IPS-20b (cell line): ENCODE data around the gene BGN.

ENCODE experiments used
- H3K27ac ChIP-seq: one replicate; pipeline ENCODE4 v1.5.1; 2013; ENCODE audit warnings: low read length
- H3K27me3 ChIP-seq: 2 replicates; pipeline ENCODE4 v1.6.1; 2013; ENCODE audit warnings: mild to moderate bottlenecking, low read length, inconsistent platforms; ENCODE audit not compliant: insufficient read depth
- H3K36me3 ChIP-seq: 2 replicates; pipeline ENCODE4 v1.6.1; 2013; ENCODE audit warnings: low read depth, mild to moderate bottlenecking, inconsistent platforms, low read length, moderate library complexity; ENCODE audit not compliant: insufficient read depth
- H3K4me1 ChIP-seq: 2 replicates; pipeline ENCODE4 v1.6.1; 2013; ENCODE audit warnings: mild to moderate bottlenecking, control low read depth, inconsistent platforms, low read length, moderate library complexity; ENCODE audit not compliant: insufficient read depth
- H3K4me3 ChIP-seq: 2 replicates; pipeline ENCODE4 v1.5.1; 2013; ENCODE audit warnings: mild to moderate bottlenecking, low read length, inconsistent platforms
- H3K9ac ChIP-seq: 2 replicates; pipeline ENCODE4 v1.6.1; 2013; ENCODE audit warnings: low read depth, mild to moderate bottlenecking, inconsistent platforms, low read length, moderate library complexity
- H3K9me3 ChIP-seq: 2 replicates; pipeline ENCODE4 v1.6.1; 2013; ENCODE audit warnings: mild to moderate bottlenecking, low read depth, low read length, inconsistent platforms; ENCODE audit not compliant: insufficient read depth

The BGN gene

GRCh38 chrX:153475751-153476281 is 19.0 kb upstream of the BGN start:
- Histone ChIP-seq H3K27ac (no peak overlapping the region), H3K4me1 (no peaks in the 10 kb centered on the region; the same call in 1 of the 2 replicates), H3K36me3 (no peaks in the 10 kb centered on the region), H3K4me3 (no peak overlapping the region), H3K9me3 (no peaks in the 10 kb centered on the region), H3K27me3 (peaks cover 31% of the 10 kb centered on the region), H3K9ac (no peak overlapping the region)

DNA sequence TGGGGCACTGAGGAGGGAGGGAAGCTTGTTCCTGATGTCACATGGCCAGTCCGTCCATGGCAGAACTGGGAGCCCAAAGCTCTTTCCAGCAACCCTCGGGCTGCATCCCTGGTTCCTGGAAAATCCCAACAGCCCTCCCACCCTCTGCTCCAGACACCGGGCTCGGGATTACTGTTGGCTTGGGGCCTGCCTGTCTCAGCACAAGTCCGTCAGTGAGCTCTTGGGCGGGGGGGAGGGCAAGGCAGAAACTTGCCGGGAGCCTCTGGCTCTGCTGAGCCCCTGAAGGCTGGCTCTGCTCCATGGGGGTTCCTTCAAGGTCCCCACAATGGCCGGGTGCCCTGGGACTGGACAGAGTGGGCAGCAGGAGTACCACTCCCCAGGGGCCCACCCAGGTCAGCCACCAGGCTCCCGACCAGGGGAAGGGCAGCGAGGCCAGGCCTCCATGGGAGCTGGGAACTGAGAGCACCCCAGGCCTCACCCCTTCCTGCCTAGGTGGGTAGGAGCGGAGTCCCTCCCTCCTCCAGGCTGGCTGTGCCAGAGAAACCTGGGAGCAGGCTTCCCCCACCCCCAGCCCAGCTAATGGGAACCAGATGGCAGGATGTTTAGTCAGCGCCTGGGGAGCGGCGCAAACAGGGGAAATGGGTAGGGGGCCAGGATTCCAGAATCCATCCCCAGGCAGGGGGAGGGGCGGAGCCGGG is 18.0 kb upstream of the BGN start:
- Histone ChIP-seq H3K27me3 (peaks cover 31% of the 10 kb centered on the region), H3K27ac (no peak overlapping the region), H3K9ac (no peak overlapping the region), H3K9me3 (no peaks in the 10 kb centered on the region), H3K4me3 (no peak overlapping the region), H3K36me3 (no peaks in the 10 kb centered on the region), H3K4me1 (no peaks in the 10 kb centered on the region; the same call in 1 of the 2 replicates)

GRCh38 chrX:153477364-153477857 is 17.4 kb upstream of the BGN start:
- H3K27ac ChIP-seq: no peak overlapping the region
- H3K36me3 ChIP-seq: no peaks in the 10 kb centered on the region
- peaks cover 31% of the 10 kb centered on the region for H3K27me3 ChIP-seq
- H3K9ac ChIP-seq: no peak overlapping the region
- H3K4me1 ChIP-seq: no peaks in the 10 kb centered on the region; the same call in 1 of the 2 replicates
- no peak overlapping the region for H3K4me3 ChIP-seq
- no peaks in the 10 kb centered on the region for H3K9me3 ChIP-seq

DNA sequence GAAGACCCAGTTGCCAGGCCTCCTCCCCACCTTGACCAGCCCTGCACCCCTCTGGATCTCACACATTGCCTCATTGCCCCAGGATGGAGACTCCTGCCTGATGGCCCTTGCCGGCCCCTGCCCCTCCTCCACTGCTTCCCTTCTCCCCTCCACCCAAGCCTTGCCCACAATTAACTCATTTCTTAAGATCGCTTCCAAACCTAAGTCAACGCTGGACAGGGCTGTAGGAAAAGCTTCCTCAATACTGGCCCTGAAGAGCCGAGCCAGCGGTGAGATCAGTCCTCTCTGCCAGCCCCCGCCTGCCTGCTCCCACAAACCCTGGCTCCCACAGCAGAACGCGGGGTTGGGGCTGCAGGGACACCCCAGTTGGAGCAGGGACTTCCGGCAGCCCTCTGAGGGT is 16.9 kb upstream of the BGN start:
- Histone ChIP-seq H3K9me3 (no peaks in the 10 kb centered on the region), H3K36me3 (no peaks in the 10 kb centered on the region), H3K9ac (no peak overlapping the region), H3K4me1 (no peaks in the 10 kb centered on the region; the same call in 1 of the 2 replicates), H3K27ac (no peak overlapping the region), H3K27me3 (peaks cover 31% of the 10 kb centered on the region), H3K4me3 (no peak overlapping the region)

DNA sequence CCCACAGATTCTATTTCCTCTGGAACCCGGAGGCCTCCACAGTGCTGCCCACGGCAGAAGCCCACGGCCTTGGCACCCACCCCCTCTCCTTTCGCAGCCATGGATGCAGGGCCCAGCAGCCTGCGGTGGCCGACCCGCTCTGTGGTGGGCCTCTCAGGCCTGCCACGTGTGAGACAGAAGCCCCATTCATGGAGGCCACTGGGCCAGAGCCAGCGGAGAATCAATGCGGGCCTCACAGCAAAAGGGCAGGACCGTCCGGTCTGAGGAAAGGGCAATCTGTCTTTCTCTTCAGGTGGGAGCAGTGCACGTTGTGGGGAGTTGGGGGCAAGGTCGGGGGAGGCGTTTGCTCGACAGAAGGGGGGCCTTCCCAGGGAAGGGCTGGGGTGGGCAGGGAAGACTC is 16.0 kb upstream of the BGN start:
- Histone ChIP-seq H3K36me3 (no peaks in the 10 kb centered on the region), H3K9me3 (no peaks in the 10 kb centered on the region), H3K4me3 (no peak overlapping the region), H3K4me1 (no peaks in the 10 kb centered on the region; the same call in 1 of the 2 replicates), H3K27ac (no peak overlapping the region), H3K27me3 (peaks cover 26% of the 10 kb centered on the region), H3K9ac (no peak overlapping the region)

DNA sequence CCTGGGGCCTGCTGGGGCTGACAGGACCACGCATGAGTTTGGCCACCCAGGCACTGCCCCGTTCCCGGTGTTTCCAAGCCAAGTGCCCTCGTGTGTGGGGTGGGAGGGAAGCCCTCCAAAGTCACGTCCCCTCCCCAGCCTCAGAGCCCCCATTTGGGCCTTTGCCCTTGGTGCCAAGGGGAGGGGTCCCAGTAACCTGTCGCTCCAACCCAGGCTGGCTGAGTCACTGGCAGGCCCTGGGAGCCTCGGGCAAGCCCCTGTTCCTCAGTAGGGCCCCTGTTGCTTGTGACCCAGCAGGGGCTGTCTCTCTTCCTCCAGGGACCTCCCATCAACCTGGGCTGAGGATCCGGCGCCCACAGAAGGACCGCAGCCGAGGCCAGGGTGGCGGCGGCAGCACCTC is 13.7 kb upstream of the BGN start:
- Histone ChIP-seq H3K9me3 (no peaks in the 10 kb centered on the region), H3K36me3 (no peaks in the 10 kb centered on the region), H3K27me3 (peaks cover 6% of the 10 kb centered on the region), H3K4me1 (no peaks in the 10 kb centered on the region; the same call in 1 of the 2 replicates), H3K27ac (no peak overlapping the region), H3K9ac (no peak overlapping the region), H3K4me3 (no peak overlapping the region)

DNA sequence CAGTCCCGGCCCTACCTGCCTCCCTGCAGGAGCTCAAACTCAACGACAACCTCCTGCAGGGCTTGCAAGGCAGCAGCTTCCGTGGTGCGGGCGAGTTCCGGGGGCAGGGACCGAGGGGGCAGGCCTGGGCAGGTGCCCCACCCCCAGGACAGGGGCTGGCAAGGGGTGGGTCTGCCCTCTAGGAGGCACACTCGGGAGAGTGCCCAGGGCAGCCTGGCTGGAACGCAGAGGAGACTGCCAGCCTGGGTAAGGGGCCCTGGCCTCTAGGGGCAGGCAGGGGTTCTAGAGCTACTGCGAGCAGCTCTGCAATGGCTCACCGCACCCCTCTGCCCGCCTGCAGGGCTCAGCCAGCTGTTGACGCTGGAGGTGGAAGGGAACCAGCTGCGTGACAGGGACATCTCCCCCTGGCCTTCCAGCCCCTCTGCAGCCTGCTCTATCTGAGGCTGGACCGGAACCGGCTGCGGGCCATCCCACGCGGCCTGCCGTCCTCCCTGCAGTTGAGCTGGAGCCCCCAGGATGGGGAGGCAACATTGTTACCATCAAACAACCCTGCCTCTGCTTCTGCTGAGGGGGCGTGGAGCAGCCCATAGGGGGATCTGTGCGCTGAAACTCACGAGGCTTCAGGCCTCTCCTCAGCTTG is 12.3 kb upstream of the BGN start:
- H3K9ac ChIP-seq: no peak overlapping the region
- H3K9me3 ChIP-seq: no peaks in the 10 kb centered on the region
- H3K27ac ChIP-seq: no peak overlapping the region
- H3K4me1 ChIP-seq: no peaks in the 10 kb centered on the region
- no peak overlapping the region for H3K4me3 ChIP-seq
- H3K27me3 ChIP-seq: no peaks in the 10 kb centered on the region
- no peaks in the 10 kb centered on the region for H3K36me3 ChIP-seq

GRCh38 chrX:153485396-153486080 is 9.2 kb upstream of the BGN start:
- Histone ChIP-seq H3K9ac (no peak overlapping the region), H3K27me3 (no peaks in the 10 kb centered on the region), H3K4me1 (no peaks in the 10 kb centered on the region), H3K27ac (no peak overlapping the region), H3K36me3 (no peaks in the 10 kb centered on the region), H3K4me3 (no peak overlapping the region), H3K9me3 (no peaks in the 10 kb centered on the region)

GRCh38 chrX:153486171-153486570 is 8.6 kb upstream of the BGN start:
- Histone ChIP-seq H3K4me3 (no peak overlapping the region), H3K9me3 (no peaks in the 10 kb centered on the region), H3K36me3 (no peaks in the 10 kb centered on the region), H3K4me1 (no peaks in the 10 kb centered on the region), H3K9ac (no peak overlapping the region), H3K27ac (no peak overlapping the region), H3K27me3 (no peaks in the 10 kb centered on the region)

DNA sequence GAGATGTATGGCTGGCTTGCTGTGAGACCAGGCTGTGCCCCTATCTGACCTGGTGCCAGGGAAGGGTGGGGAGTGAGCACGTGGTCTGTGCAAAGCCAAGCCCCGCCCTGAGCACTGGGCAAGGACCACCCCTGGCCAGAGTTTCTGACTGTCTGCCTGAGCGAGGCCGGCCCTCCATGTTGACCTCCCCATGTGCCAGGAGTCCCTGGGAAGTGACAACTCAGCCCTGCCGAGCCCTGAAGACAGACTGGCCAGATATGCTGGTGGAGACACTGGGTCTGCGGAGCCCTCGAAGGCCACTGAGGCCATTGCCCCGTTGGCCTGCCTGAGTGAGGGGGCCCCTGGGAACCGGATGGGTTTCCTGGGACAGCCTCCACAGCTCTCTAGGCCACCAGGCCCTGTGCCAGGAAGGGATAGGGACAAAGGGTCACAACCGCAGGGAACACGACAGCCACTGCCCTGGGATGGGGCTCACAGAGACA is 7.1 kb upstream of the BGN start:
- Histone ChIP-seq H3K27me3 (no peaks in the 10 kb centered on the region), H3K27ac (no peak overlapping the region), H3K4me3 (no peak overlapping the region), H3K9me3 (no peaks in the 10 kb centered on the region), H3K9ac (no peak overlapping the region), H3K4me1 (no peaks in the 10 kb centered on the region), H3K36me3 (no peaks in the 10 kb centered on the region)

DNA sequence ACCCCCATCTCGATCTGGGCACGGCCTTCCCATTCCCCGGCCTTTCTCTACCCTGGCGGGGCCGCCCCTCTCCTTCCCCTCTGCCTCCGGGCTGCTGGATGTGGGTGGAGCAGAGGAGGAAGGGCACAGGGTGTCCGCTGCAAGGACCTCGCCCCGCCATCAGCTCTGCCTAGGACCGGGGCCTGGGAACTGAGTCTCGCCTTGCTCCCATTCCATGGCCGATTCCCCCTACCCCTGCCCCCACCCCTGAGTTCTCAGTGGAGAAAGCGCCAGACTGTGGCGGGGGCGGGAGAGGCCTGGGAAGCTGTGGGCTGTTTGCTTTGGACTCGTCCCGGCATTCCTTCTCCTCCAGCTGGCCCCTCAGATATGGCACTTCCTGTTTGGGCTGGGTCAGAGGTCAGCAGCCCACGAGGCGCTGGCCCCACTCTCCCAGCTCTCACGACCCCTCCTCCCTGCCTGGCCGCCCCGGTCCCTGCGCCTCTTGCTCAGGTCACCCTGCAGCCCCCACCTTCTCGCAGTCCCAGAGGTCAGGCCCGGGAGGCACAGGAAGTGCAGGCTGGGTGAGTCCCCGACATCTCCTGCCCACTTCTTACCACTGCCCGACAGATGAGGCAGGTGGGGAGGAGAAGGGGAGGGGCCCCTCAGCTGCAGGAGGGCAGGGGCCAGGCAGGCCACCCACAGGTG is 6.4 kb upstream of the BGN start:
- no peaks in the 10 kb centered on the region for H3K36me3 ChIP-seq
- no peak overlapping the region for H3K9ac ChIP-seq
- no peaks in the 10 kb centered on the region for H3K9me3 ChIP-seq
- H3K27ac ChIP-seq: no peak overlapping the region
- no peaks in the 10 kb centered on the region for H3K27me3 ChIP-seq
- H3K4me3 ChIP-seq: no peak overlapping the region
- H3K4me1 ChIP-seq: no peaks in the 10 kb centered on the region
